Mucosa of descending colon (tissue), 3 donors: ENCODE data around the gene PLXNA2. TPM values are rescaled to one million over a fixed set of nuclear protein-coding genes. Genes with fewer than 3 reads are reported as not detected.

Experiments used
- ATAC-seq: fragments of 200-7000 bp; cut with Tn5 transposase; one replicate; pipeline ENCODE4 v1.9.1; 2020; ENCODE audit warnings: mild to moderate bottlenecking, moderate library complexity
- DNase-seq, 3 donors: peaks; one replicate each; pipeline ENCODE4 v3.0.0-alpha.2; 2020
- H3K36me3 ChIP-seq: fragments of 200-600 bp; one replicate; pipeline ENCODE4 v1.8.0; 2021; ENCODE audit warnings: low read depth, mild to moderate bottlenecking
- H3K4me1 ChIP-seq: fragments of 200-600 bp; one replicate; pipeline ENCODE4 v1.8.0; 2021; ENCODE audit warnings: low read depth, mild to moderate bottlenecking
- H3K4me3 ChIP-seq: fragments of 200-600 bp; one replicate; pipeline ENCODE4 v1.8.0; 2021; ENCODE audit warnings: mild to moderate bottlenecking
- H3K9me3 ChIP-seq: fragments of 200-600 bp; one replicate; pipeline ENCODE4 v1.8.0; 2021; ENCODE audit warnings: mild to moderate bottlenecking
- CTCF ChIP-seq: fragments of 200-600 bp; IDR thresholded peaks from one replicate; pipeline ENCODE4 v1.8.0; 2022; ENCODE audit warnings: antibody characterized with exemption, mild to moderate bottlenecking
- intact Hi-C, 2 donors: fragments of 100-400 bp; cut with DNase I in 1 of 2; cut with micrococcal nuclease in 1 of 2; formaldehyde crosslinking; loops; one replicate each; pipeline versions ENCODE4 v1.11.0 to v1.11.1; 2022; cut with DNase I, micrococcal nuclease
- total RNA-seq, 3 donors: library from RNA; stranded (reverse); fragmentation: NEBNext Ultra II Directional in 2 of 3; extraction: Animal tissue kit (Norgen Biotek cat#: 25700) in 2 of 3; gene quantifications; one replicate each; pipeline versions ENCODE4 v1.2.1 to v1.2.4, GENCODE V29; 2021 to 2023
- donor health status: DM: no; HTN: no; CAD: no; lungs with moderate emphysema.
- donor health status: DM: no; HTN: no; CAD: no.
- donor health status: DM: no; HTN: yes; CAD: no.

PLXNA2 gene
- total RNA-seq, 3 donors from 2014 or later = 65.5 to 127 (median 70.6) TPM

GRCh38 chr1:208042041-208042615, 202.1 kb downstream of the PLXNA2 start:
- H3K4me1 ChIP-seq = peaks cover 5% of the 10 kb centered on the region
- no peak for TF ChIP-seq CTCF
- H3K9me3 ChIP-seq = no peaks in the 10 kb centered on the region
- intact Hi-C loops = no loop called here
- no peak for DNase-seq
- peaks cover 10% of the 10 kb centered on the region for H3K36me3 ChIP-seq
- H3K4me3 ChIP-seq = no peak overlapping the region
- no peak for ATAC-seq

- ATAC-seq (no peak), DNase-seq (no peak)
- Histone ChIP-seq H3K36me3 (peaks cover 10% of the 10 kb centered on the region), H3K9me3 (no peaks in the 10 kb centered on the region), H3K4me1 (peaks cover 5% of the 10 kb centered on the region), H3K4me3 (no peak overlapping the region)
- intact Hi-C loops = no loop called here
- no peak for TF ChIP-seq CTCF
Observed at GRCh38 chr1:208041505-208041904, 202.7 kb downstream of the PLXNA2 start.

- H3K36me3 ChIP-seq = peaks cover 10% of the 10 kb centered on the region
- TF ChIP-seq CTCF = no peak
- intact Hi-C loops = no loop called here
- no peaks in the 10 kb centered on the region for H3K9me3 ChIP-seq
- H3K4me3 ChIP-seq = no peak overlapping the region
- DNase-seq (no peak), ATAC-seq (no peak)
- H3K4me1 ChIP-seq = peaks cover under 1% of the 10 kb centered on the region
Observed at GRCh38 chr1:208040821-208041297, 203.3 kb downstream of the PLXNA2 start.

GRCh38 chr1:208039536-208040332, 204.4 kb downstream of the PLXNA2 start:
- no peak for DNase-seq
- ATAC-seq = no peak
- Histone ChIP-seq H3K4me1 (no peaks in the 10 kb centered on the region), H3K9me3 (no peaks in the 10 kb centered on the region), H3K4me3 (no peak overlapping the region), H3K36me3 (peaks cover 14% of the 10 kb centered on the region)
- intact Hi-C loops = no loop called here
- no peak for TF ChIP-seq CTCF

- no peak for DNase-seq
- ATAC-seq = no peak
- TF ChIP-seq CTCF = no peak
- intact Hi-C loops = no loop called here
- Histone ChIP-seq H3K4me1 (no peaks in the 10 kb centered on the region), H3K9me3 (no peaks in the 10 kb centered on the region), H3K4me3 (no peak overlapping the region), H3K36me3 (peaks cover 8% of the 10 kb centered on the region)
Observed at GRCh38 chr1:208038303-208038702, 205.9 kb downstream of the PLXNA2 start.
